Measurements from ENCODE around the gene ITGA11.

ITGA11 gene

DNA sequence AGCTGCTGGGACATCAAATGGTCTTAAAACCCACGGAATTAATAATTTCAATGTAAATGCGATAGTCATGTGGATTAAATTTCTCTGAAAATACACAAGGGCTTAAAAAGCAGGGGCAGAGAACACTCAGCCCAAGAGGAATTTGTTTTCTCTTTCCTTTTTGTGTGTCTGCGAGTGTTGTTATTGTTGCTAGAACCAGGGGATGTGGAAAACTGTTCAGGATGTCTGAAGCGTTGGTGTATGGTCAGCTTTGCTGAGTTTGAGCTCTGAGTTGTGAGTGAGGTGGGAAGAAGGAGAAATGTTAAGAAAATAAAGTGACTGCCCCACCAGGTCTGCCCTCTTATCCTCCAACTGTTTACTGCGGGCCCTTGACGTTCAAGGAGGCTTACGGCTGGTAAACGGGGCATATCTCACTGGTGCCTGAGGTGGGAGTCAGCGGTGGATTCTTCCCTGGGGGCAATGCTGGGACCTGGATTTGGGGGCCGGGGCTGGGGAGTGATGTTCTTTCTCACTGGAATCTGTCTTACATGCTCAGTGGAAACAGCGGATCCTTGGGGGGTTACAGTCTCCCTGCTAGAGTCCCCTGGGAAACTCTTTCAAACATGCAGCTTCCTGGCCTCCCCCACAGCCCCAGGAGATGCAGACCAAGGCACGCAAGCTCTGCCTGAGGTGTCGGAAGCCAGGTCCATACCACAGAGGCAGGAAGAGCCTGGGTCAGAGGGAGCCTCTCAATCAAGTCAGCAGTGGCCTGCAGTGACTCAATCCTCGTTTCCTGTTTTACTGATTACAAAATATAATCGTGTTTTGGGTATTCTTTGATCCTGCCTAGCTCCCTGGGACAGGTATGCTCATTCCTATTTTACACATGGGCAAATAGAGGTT lies 41.8 kb downstream of the ITGA11 start:
- no peak for DNase-seq (ENCODE audit: low read depth)

DNA sequence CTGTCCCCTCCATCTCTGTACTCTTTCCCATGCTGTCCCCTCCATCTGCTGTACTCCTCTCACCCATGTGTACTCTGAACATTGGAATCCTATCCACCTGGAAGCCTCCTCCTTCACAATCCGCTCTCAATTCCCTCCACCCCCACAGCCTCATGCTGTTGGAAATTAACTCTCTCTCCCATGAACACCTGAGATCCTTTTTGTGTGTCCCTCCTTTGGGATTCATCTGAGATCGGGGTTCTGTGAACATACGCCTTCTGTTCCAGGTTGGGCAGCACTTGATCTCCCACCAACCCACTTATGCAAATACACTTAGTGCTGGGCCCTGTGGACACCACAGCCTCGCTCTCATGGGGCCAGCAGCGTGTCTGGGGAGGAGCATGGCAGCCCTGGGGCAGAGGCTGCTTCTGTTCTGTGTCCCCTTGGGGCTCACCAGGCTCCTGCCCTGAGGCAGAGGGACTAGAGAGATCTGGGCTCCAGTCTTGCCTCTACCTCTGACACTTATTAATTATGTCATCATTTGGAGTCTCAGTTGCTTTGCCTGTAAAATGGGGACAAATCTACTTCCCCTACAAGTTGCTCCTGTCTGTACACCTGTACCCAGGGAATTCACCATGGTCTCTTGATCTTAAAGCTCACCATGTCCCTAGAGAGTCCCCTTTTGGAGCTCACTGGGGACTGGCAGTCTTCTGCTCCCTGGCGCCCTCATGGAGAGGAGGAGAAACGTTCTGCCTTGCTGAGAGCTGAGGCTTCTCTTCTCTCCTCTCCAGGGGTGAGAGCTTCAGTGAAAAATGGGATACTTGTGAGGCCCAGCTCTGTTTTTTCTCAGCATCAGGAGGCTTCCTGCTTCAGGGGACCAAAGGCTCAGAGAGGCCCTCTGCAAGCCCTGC lies 42.7 kb downstream of the ITGA11 start:
- DNase-seq (ENCODE audit: low read depth) = no peak

DNA sequence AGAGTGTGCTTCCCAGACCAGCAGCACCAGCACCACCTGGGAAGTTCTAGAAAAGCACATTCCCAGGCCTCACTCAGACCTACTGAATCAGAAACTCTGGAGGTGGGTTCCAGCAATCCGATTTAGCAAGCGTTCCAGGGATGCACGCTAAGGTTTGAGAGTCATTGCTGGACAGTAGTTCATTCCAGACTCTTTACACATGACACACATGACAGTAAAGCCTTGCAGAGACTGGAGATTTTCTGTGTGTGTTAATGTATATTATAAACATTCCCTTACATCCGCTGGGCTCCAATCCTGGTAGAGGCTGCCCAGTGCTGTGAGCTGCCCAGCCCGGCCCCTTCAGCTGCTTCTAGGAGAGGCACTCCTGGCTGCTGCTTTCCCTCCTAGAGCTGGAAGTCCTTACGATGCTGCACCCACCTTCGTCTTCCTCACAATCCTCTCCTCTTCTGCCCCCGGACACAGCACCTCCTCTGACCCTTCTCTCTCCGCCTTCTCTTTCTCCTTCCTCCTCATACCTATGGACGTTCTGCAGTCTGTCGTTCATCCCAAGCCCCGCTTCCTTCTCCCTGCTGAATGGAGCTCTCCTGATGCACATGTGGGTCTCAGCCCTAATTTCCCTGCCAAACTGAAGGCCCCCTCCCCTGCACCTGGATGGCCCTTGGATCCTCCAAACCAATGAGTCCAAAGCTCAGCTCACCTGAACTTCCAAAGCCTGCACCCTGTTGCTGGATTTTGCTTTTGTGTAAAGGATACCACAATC lies 44.4 kb downstream of the ITGA11 start:
- DNase-seq (ENCODE audit: low read depth) = no peak

DNA sequence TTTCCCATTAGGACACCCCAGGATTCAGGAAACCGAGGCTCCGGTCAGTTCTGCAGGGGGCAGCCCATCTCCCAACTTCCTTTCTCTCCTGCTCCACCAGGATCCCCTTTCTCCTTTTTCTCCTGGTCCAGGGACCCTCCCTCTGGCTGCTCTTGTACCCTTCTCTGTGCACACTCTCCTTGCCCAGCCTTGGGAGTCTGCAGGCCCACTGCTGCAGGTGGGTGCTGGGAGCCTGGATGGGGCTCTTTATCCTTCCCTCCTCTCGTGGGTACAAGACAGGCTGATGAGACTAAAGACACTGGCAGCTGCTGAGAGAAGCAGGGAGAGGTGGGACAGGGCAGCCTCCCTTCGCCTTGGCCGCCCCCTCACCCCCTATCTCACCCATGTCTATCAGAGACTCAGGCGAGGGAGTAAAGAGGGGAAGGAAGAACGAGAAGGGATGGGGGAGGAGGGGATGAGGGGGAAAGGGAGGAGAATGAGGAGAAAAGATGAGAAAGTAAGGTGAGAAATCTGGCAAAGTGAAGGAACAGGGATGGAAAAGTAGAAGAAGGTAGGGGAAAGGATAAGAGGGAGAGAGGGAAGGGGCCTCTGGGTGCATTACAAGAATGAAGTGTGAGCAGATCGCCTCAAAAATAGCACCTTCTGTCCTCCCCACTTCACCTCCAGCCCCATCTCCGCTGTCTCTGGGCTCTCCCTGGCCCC lies 45.2 kb downstream of the ITGA11 start:
- no peak for DNase-seq (ENCODE audit: low read depth)

DNA sequence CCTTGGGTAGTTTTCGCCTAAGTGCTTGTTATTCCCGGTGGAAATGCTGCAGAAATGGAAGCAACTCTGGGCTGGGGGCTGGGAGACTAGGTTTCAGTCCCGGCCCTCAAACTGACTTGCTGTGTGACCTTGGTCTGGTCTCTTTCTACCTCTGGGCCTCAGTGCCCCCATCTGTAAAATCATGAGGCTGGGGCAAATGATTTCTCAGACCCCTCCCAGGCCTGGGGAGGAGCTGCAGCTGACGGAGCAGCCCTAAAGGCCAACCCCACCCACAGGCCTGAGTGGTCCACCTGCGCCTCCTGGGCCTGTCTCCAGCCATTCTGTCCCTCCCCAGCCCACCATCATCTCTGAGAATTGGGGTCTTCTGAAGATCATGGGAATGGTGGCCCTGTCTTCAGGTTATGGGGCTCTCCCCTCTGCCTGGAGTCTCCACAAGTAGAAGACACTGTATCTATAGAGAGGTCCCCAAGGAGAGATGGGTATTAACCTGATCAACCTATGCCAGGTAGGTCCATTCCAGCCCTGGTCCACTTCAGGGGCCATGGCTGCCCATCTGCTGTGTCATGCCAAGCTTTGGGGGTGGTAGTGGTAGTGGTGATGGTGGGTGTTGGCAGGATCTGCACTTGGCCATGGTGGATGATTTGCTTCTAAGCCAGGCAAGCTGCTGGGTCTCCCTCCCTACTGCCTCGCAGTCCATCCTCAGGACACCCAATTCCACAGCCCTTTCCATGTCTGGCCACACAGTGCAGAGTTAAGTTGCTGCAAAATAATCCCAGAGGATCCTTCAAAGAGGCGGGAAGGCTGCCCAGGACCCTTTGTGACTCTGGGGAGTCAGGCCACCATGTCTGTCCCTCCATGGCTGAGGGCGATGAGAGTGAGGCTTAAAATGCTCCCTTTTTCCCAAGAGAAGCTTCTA lies 46.0 kb downstream of the ITGA11 start:
- DNase-seq (ENCODE audit: low read depth) = no peak

DNA sequence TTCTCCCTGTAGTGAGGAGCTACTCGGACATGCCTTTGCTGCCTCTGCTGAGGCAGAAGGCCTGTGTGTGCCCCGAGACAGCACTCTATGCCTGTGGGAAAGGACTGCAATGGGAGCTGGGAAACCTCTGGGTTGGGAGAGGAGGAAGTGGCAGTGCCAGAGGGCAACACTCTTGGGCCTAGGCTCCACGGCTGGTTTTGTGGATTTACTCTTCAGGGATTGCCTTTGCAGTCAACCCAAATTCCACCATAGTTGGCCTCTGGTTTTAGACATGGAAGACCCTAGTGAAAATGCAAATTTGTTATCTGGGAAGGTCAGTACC lies 46.8 kb downstream of the ITGA11 start:
- DNase-seq (ENCODE audit: low read depth) = no peak

DNA sequence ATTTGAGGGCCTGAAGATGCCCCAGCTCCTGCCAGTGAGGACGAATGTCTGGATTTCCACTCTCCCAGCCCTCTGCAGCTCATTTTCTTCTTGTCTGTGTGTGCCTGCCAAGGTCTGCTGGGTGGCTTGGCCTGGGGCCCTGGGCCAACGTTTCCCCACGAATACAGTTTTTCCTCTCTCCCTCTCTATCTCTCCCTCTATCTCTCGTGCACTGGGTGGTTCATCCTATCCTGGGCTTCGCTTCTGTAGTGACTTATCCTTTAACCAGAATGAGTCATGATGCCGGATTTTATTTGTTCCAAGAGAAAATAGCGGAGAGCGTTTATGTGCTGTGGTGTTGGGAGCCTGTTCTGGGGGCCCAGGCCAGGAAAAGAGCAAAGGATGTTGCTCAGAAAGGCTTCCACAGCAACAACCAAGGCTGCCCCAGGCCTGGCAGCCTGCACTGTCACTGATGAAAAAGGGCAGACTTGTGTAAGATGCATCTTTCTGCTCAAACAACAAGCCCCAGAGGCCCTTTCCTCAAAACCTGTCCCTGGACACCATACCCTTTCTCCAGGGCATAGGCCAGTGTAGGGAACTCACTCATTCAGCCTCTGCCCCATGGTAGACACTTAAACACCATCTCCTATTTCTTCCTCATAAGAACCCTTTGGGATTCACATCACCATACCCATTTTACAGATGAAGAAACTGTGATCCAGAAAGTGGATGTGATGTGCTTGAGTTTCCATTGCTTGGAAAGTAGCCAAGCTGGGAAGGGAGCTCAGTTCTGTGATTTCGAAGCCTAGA lies 47.3 kb downstream of the ITGA11 start:
- no peak for DNase-seq (ENCODE audit: low read depth)

DNA sequence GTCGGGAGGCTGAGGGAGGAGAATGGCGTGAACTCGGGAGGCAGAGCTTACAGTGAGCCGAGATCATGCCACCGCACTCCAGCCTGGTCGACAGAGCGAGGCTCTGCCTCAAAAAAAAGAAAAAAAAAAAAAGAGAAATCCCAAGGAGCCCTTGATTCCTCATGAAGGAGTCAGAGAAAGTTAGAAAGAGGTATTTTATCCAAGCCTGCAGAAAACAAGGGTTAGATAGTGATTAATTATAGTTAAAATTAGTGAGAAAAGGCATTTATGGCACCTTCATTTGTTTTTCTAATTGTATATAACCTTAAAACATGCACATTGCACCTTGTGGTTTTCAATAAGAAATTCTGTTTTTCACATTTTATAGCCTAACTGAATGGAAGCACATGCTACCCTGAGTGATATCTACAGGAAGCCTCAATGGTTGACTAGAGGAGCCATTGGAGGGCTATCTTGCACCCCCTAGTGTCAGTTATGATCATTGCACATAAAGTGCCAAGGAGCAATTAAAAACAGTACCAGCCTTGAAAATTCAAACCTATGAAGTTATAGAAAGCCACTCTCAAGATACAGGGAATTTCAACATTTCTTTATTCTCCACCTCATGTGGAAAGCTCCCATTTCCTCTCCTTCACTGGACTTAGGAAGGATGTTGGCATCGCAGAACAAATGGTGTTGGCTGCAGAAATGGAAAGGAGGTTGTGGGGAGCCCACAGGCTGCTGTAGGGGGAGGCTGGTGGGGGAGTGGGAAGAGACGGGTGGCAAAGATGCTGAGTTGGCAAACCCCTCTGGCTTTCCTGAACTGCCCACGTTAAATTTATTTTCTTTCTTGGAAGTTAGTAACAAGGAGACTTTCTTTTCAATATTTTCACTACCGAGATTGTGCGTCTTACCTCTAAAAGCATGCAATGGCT lies 48.5 kb downstream of the ITGA11 start:
- DNase-seq (ENCODE audit: low read depth) = no peak

DNA sequence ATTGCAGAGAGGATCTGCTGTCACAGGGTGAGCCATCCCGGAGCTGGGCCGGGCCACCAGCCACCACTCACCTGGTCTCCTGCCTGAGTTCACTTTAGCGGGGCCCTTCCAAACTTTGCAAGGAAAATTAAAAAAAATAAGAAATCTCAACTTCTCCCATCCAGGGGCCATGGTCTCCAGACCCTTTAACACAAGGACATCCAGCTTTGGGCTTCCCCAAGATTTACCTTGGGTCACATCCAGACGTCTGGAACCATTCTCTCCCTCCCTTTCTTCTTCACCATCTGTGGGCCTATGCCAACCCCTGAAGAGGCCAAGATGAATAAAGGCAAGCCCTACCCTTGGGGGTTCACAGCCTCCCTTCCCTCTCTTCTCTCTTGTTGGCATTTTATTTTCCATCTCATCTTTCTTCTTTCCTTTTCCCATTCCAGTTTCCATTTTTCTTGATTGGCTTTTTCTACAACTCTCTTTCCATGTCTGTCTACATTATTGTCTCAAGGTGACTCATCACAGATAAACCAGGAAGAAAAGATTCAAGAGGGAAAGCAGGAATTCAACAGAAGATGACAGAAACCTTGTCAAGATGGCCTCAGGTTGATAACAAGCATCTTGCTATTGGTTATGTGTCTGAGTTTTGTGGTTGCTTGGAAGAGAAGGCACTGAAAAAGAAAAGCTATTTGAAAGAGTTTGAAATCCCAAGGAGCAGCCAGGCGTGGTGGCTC lies 49.5 kb downstream of the ITGA11 start:
- DNase-seq (ENCODE audit: low read depth) = no peak

DNA sequence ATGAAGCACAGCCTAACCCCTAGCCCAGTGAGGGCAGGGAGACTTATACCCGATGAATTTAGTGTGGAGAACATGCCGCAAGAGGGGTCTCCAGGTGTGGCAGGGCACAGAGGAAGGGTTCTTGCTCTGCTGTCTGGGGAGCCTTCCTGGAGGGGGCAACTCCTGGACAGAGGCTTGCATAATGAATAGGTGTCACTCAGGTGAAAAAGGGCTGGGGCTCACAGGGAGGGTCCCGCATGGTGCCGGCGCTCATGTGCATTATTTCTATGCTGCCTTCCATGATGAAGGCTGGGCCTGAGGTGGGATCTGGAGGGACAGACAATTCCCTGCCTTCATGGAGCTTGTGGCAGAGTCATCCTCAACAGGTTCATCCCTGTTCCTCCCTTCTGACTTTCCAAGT lies 51.5 kb downstream of the ITGA11 start:
- DNase-seq (ENCODE audit: low read depth) = no peak

DNA sequence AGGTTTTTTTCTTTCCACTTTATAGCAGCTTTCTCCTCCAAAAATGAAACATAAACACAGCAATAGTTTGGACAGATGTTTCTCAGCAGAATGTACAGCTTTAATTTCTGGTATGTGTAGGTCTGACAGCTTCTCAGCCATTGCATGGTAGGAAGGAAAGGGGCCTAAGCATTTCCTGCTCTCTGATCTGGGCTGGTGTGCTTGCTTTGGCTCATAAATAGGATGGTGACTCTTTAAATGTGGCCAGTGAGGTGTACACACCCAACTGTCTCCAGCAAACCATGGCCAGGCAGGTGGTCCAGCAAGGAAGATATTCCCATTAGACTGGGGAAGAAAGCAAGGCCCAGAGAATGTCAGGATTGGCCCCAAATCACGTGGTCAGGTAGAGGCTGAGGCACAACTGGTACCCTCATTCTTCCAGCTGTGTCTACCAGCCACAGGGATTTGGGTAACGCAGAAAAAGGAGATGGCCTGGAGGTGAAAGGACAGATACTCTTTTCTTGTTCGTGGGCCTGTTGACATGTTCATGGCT lies 52.1 kb downstream of the ITGA11 start:
- DNase-seq (ENCODE audit: low read depth) = no peak

DNA sequence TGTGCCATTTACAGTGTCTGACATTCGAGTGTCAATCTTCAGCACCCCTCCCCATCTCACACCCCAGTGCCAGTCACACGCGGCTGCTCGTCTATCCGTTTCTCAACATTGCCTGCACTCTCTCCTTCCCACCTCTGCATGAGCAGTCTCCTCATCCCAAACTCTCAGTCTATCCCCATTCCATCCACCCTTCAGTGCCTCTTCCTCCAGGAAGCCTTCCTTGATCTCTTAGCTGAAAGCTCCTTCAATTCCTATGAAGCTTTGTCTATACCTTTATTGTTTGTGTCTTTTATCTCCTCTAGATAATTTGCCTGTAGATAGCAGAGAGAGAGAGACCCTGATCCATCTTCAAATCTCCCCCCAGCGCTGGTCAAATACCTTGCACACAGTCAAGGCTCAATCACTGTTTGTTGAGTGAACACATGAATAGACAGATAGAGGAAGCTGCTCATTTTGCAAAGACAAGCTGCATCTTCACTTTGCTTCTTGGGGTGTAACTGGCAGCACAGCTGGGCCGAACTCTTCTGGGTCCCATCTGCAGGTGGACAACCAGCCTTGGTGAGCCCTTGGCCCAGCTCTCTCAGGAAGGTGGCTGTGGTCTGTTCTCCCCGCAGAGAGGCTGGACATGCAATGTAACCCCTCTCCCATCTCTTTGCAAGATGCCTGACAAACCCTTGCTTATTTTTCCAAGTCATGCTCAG lies 52.8 kb downstream of the ITGA11 start:
- no peak for DNase-seq (ENCODE audit: low read depth)

DNA sequence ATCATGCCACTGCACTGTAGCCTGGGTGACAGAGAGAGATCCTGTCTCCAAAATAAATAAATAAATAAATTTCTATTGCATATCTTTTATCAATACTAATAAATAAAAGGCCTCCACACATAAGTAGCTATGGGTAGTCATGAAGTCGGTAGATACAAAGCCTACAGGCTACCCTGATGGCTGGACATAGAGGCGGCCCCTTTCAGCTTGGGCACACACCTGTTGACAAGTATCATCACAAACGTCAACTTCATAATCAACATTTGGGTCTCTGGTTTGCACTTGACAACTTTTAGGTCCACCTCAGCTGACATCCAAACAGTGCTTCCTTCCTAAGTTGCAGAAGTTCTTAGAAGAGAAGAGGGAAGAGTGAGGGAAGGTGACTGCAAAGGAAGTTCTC lies 53.4 kb downstream of the ITGA11 start:
- no peak for DNase-seq (ENCODE audit: low read depth)

DNA sequence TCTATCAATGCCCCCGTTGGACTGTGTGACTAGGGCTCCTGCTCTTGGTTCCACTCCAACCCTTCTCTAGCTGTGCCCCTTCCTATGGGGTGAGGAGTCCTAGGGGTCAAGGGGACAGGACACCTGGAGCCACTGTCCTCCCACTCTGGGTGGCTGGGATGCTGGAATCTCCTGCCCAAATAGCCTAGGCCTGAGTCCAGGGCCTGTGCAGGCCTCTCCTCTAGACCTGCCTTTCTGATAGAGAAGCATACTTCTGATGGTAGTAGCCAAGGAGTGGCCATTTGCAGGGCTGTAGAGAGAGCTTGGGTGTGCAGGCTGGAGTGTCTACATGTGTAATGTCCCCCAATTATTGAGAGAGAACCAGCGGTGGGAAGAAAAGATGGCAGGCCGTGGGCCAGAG lies 54.2 kb downstream of the ITGA11 start:
- no peak for DNase-seq (ENCODE audit: low read depth)

DNA sequence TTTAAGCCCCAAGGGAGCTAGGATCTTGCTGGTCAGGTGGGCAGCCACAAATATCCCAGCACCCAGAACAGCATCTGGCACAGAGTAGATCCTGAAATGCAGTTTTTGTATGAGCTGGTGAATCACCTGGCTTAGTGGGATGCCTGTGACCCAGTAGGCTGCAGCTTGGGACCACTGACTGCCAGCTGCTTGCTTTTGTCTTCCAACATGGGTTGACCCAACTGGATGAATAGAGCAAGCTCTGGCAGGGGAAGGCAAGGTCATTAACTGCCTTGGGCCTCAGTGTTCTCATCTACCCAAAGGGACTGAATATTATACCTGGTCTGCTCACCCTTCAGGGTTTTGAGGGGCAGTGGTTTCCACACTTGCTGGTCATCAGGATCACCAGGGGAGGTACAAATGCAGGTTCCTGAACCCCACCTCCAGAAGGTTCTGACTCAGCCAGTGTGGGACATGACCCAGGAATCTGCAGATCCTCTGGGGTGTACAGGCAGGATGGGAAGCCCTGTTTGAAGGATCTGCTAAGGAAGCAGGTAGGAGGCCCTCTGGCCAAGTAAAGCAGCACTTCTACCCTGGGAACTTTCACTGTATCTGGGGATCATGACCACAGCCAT lies 55.4 kb downstream of the ITGA11 start:
- no peak for DNase-seq (ENCODE audit: low read depth)

DNA sequence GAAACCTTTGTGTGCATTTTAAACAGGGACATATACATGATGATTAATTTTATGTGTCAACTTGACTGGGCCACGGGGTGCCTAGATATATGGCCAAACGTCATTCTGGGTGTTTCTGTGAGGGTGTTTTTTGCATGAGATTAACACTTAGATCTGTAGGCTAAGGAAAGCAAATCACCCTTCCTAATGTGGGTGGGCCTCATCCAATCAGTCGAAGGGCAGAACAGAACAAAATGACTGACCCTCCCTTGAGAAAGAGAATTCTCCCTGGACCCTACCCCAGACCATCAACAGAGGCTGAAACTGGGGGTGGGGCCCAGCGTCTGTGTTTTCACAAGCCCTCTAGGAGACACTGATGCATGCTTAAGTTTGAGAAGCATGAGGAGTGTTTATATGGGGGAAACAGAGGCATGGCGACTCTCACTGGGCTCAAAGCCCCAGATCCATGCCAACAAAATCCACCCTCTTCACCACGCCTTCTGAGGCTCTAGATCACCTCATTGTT lies 56.2 kb downstream of the ITGA11 start:
- no peak for DNase-seq (ENCODE audit: low read depth)

DNA sequence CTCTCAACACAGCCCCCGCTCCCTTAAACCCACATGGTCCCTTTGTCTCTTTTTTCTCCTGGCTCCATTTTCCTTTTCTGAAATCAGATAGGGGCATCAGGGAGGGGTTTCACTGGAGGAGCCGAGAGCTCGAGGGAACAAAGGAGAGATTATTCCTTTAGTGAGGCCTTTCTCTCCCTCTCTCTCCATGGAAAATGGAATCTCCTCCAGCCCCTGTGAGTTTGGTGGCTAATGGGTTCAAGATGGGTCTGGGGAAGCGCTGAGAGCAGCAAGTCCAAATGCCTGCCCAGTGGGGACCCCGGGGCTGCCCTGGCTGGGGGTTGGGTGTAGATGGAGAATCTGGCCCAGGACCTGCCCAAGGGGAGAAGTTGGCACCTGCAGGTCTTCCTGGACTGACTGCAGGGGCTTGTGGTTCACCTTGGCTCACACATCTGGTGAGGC lies 56.8 kb downstream of the ITGA11 start:
- no peak for DNase-seq (ENCODE audit: low read depth)

Data from stimulated activated CD8-positive, alpha-beta memory T cell treated with anti-CD3 and anti-CD28 coated beads, Interleukin-4, amount 100 ng/mL, for 24 hours (primary cell).